ENCODE data around the gene UGGT1. TPM values are rescaled to one million over a fixed set of nuclear protein-coding genes. Genes with fewer than 3 reads are reported as not detected.

UGGT1 gene
- polyA plus RNA-seq, 1 of the 3 experiments (the other 2 are of a cell fraction) = 20.0 TPM

GRCh38 chr2:128064353-128064752 lies 26.6 kb upstream of the UGGT1 start (continued):
- TF ChIP-seq IRF3 (IDR thresholded peaks at IDR 0.05; ENCODE audit: low read depth, low read length) = no peak
- TF ChIP-seq USF1 (IDR thresholded peaks at IDR 0.05; ENCODE audit: borderline replicate concordance, low read depth) = no peak
- no peak for TF ChIP-seq TAF1 (IDR thresholded peaks at IDR 0.05; ENCODE audit: borderline replicate concordance, low read depth, low read length)
- no peak for TF ChIP-seq SIN3A (IDR thresholded peaks at IDR 0.05; ENCODE audit: borderline replicate concordance, low read depth, low read length)
- TF ChIP-seq CHD2 (IDR thresholded peaks at IDR 0.05; ENCODE audit: low read length, partially characterized antibody) = no peak
- TF ChIP-seq SMC3 (IDR thresholded peaks at IDR 0.05; ENCODE audit: low read depth, low read length) = no peak

- no peaks in the 10 kb centered on the region for H3K27me3 ChIP-seq (ENCODE audit: insufficient read depth)
- POLR2A ChIA-PET = no interaction called here
- TF ChIP-seq TCF12 (IDR thresholded peaks at IDR 0.05) (no peak), JUND (IDR thresholded peaks at IDR 0.05) (peak; percentile 34; the same call in 1 of the 2 replicates), RXRA (IDR thresholded peaks at IDR 0.05; ENCODE audit: borderline replicate concordance, low read depth) (no peak), MEF2A (IDR thresholded peaks at IDR 0.05; ENCODE audit: borderline replicate concordance, low read depth) (no peak), TEAD4 (IDR thresholded peaks at IDR 0.05; ENCODE audit: borderline replicate concordance, insufficient read depth) (no peak), CTCF (IDR thresholded peaks at IDR 0.05) (no peak), USF1 (IDR thresholded peaks at IDR 0.05; ENCODE audit: borderline replicate concordance, low read depth) (no peak), NRF1 (IDR thresholded peaks at IDR 0.05; ENCODE audit: low read depth, low read length) (no peak), REST (IDR thresholded peaks at IDR 0.05; ENCODE audit: low read depth, low read length) (no peak), NFIC (IDR thresholded peaks at IDR 0.05; ENCODE audit: borderline replicate concordance) (peak; percentile 32; the same call in 1 of the 2 replicates), MXI1 (IDR thresholded peaks at IDR 0.05; ENCODE audit: low read depth, low read length) (no peak), GABPA (IDR thresholded peaks at IDR 0.05; ENCODE audit: low read depth) (no peak), GATA2 (CRISPR knock-in tag; IDR thresholded peaks at IDR 0.05) (no peak)
- CTCF ChIA-PET = no interaction called here
- no peaks in the 10 kb centered on the region for H3K9me3 ChIP-seq
- H4K20me1 ChIP-seq (ENCODE audit: insufficient read depth) = no peaks in the 10 kb centered on the region
- no peak overlapping the region for H2AFZ ChIP-seq (ENCODE audit: low read depth)
- WGBS (ENCODE audit: low lambda C conversion rate) = 48% methylated on average over 5 of the region's 5 CpGs
- H3K4me1 ChIP-seq (ENCODE audit: control insufficient read depth in 1 of 2, insufficient read depth in 2 of 2, low read depth in 1 of 2, low read length in 1 of 2) = no peaks in the 10 kb centered on the region
- no peak overlapping the region for H3K9ac ChIP-seq
- DNase-seq = no peak
- no peaks in the 10 kb centered on the region for H3K79me2 ChIP-seq (ENCODE audit: insufficient read depth)
- no peak overlapping the region for H3K4me2 ChIP-seq
- H3K4me3 ChIP-seq (ENCODE audit: low read depth in 2 of 2, low read length in 1 of 2) = no peak overlapping the region
- no peaks in the 10 kb centered on the region for H3K36me3 ChIP-seq (replicated peaks in 1 of 2; ENCODE audit: control insufficient read depth in 1 of 2, insufficient read depth in 2 of 2, low read length in 1 of 2)
- H3K9me2 ChIP-seq = no peaks in the 10 kb centered on the region
- H3F3A ChIP-seq (replicated peaks; ENCODE audit: insufficient read depth) = no peaks in the 10 kb centered on the region
- no peak overlapping the region for H3K27ac ChIP-seq (ENCODE audit: low read depth in 2 of 2, low read length in 1 of 2)
Measured at GRCh38 chr2:128069769-128070168, 21.2 kb upstream of the UGGT1 start.
